Fibroblast of lung (primary cell): ENCODE measurements around the gene GPC5.

Experiments
- EZH2 ChIP-seq: IDR thresholded peaks from 2 replicates; pipeline ENCODE4 v1.5.1; 2012; ENCODE audit warnings: low read length, control low read depth, mild to moderate bottlenecking; ENCODE audit errors: missing control alignments
- TF ChIP-seq, protein P1 (sequence below), 2 donors: IDR thresholded peaks in 1 of 2; conservative IDR thresholded peaks in 1 of 2; 1 replicate in 1 of 2; 2 replicates in 1 of 2; pipeline ENCODE4 v1.5.1; 2011 to 2012; ENCODE audit warnings: low read length in 2 of 2, control low read depth in 1 of 2, inconsistent platforms in 1 of 2, low read depth in 1 of 2, mild to moderate bottlenecking in 1 of 2

DNA sequence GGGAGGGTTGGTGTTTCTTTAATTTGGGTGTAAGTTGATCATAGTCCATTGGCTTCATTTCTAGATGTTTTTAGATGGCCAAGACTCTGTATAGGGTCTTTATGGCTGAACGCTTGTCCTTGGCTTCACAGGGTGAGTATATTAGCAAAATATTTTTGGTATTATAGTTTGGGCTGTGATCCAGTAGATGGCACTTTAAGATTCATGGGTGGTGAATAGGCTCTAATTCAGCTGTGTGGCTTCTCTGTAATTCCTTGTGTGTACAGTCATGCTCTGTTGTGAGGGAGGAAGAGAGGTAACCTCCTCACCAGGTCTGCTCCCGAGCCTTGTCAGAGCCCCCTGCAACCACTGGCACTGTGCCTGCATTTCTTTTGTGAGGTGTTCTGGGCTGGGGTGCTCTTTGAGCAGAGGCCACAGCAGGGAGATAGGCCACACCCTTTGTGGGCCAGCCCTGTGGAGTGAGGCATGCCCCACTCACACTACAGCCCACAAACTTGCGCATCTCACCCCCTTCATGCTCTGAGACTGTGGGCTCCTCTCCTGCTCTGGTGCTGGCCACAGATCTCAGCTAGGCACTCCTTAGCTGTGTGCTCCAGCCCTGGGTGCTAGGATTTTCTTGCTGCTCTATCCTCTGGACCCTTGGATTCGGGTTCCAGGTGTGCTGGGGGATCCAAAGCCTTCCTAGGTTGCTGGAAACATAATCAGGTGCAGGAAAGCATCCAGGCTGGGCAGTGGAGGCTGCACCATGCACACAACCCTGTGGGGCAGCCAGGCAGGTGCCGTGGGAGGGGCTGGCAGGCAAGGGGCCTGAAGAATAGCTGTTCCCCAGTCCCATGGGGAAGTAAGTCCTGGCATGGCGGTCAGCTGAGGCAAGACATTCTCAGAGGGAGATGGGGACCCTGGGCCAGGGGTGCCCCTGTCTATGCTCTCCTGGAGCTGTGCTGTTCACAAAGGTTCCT lies 193.9 kb downstream of the GPC5 start:
- TF ChIP-seq, protein P1, sequence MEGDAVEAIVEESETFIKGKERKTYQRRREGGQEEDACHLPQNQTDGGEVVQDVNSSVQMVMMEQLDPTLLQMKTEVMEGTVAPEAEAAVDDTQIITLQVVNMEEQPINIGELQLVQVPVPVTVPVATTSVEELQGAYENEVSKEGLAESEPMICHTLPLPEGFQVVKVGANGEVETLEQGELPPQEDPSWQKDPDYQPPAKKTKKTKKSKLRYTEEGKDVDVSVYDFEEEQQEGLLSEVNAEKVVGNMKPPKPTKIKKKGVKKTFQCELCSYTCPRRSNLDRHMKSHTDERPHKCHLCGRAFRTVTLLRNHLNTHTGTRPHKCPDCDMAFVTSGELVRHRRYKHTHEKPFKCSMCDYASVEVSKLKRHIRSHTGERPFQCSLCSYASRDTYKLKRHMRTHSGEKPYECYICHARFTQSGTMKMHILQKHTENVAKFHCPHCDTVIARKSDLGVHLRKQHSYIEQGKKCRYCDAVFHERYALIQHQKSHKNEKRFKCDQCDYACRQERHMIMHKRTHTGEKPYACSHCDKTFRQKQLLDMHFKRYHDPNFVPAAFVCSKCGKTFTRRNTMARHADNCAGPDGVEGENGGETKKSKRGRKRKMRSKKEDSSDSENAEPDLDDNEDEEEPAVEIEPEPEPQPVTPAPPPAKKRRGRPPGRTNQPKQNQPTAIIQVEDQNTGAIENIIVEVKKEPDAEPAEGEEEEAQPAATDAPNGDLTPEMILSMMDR (conservative IDR thresholded peaks at IDR 0.05 in 1 of 2, IDR thresholded peaks at IDR 0.05 in 1 of 2; ENCODE audit: low read depth in 1 of 2, low read length in 2 of 2): no peak
- TF ChIP-seq EZH2: no peak
